SU-DHL-6 (cell line): ENCODE data around the gene TSPAN8.

Experiments
- EZH2phosphoT487 ChIP-seq: fragments of 200-600 bp; sonication (generic), shearing (Covaris generic); conservative IDR thresholded peaks from 2 replicates; pipeline ENCODE4 v1.6.1; 2018; ENCODE audit warnings: mild to moderate bottlenecking, antibody characterized with exemption, low read length, moderate library complexity, mixed read lengths
- TF ChIP-seq, protein P1 (sequence below): fragments of 200-600 bp; sonication (generic); IDR thresholded peaks from one replicate; pipeline ENCODE4 v1.5.1; 2017; ENCODE audit warnings: antibody characterized with exemption, mild to moderate bottlenecking, low read length, moderate library complexity; ENCODE audit not compliant: insufficient read depth, poor library complexity, severe bottlenecking

DNA sequence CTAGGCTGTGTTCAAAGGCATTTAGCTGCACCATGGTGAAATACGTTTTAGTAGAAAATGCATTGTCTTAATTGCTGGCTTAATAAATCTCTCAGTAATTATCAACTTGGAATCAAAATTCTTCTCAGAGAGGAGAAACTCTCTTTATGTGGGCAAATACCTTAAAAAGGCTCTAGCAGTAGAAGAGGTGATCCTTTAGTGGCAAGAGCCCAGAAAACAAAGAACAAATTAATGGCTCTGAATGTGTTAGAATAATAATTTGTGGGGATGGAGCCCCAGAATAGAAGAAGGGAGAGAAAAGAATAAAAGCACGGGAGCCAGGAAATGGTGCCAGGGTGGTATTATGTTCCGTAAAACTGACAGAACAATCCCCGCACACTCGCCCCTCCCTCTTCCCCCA, 14.8 kb downstream of the TSPAN8 start:
- TF ChIP-seq, protein P1, sequence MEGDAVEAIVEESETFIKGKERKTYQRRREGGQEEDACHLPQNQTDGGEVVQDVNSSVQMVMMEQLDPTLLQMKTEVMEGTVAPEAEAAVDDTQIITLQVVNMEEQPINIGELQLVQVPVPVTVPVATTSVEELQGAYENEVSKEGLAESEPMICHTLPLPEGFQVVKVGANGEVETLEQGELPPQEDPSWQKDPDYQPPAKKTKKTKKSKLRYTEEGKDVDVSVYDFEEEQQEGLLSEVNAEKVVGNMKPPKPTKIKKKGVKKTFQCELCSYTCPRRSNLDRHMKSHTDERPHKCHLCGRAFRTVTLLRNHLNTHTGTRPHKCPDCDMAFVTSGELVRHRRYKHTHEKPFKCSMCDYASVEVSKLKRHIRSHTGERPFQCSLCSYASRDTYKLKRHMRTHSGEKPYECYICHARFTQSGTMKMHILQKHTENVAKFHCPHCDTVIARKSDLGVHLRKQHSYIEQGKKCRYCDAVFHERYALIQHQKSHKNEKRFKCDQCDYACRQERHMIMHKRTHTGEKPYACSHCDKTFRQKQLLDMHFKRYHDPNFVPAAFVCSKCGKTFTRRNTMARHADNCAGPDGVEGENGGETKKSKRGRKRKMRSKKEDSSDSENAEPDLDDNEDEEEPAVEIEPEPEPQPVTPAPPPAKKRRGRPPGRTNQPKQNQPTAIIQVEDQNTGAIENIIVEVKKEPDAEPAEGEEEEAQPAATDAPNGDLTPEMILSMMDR, result no peak
- TF ChIP-seq EZH2phosphoT487, result no peak
